Transverse colon (tissue), 4 donors: Measurements from ENCODE around the gene MUCL3. TPM values are rescaled to one million over a fixed set of nuclear protein-coding genes. Genes with fewer than 3 reads are reported as not detected.
A peak's percentile ranks its signal among the peaks of the same experiment; 100 is the strongest.

Experiments used
- DNase-seq: peaks from one replicate; pipeline ENCODE4 v3.0.0-alpha.2; 2019
- H3K27ac ChIP-seq, 4 donors: fragments of 200-600 bp; sonication (generic); 2 replicates each; pipeline ENCODE4 v1.5.1; 2016 to 2018; ENCODE audit warnings: inconsistent platforms in 4 of 4
- H3K27me3 ChIP-seq: fragments of 200-600 bp; sonication (generic); 2 replicates; pipeline ENCODE4 v1.5.1; 2017; ENCODE audit warnings: inconsistent platforms
- H3K36me3 ChIP-seq, 4 donors: fragments of 200-600 bp; sonication (generic); 2 replicates each; pipeline ENCODE4 v1.5.1; 2017 to 2019; ENCODE audit warnings: inconsistent platforms in 4 of 4
- H3K4me1 ChIP-seq, 4 donors: fragments of 200-600 bp; sonication (generic); 2 replicates each; pipeline ENCODE4 v1.5.1; 2017 to 2020; ENCODE audit warnings: inconsistent platforms in 4 of 4
- H3K4me3 ChIP-seq, 4 donors: fragments of 200-600 bp; sonication (generic); 1 replicate in 1 of 4; 2 replicates in 3 of 4; pipeline versions ENCODE4 v1.5.1 to v1.6.1; 2017 to 2019; ENCODE audit warnings: inconsistent platforms in 4 of 4
- H3K9me3 ChIP-seq, 2 donors: fragments of 200-600 bp; sonication (generic); 2 replicates each; pipeline ENCODE4 v1.5.1; 2017 to 2019; ENCODE audit warnings: inconsistent platforms in 2 of 2
- CTCF ChIP-seq, 5 experiments: fragments of 200-600 bp in 3 of 5; fragments of 450-650 bp in 2 of 5; sonication (generic) in 3 of 5; IDR thresholded peaks; 1 replicate in 2 of 5; 2 replicates in 3 of 5; pipeline ENCODE4 v1.5.1; 2016 to 2017; ENCODE audit warnings: antibody characterized with exemption in 5 of 5, inconsistent platforms in 3 of 5, mild to moderate bottlenecking in 2 of 5, moderate library complexity in 1 of 5
- EP300 ChIP-seq: sonication (generic); formaldehyde crosslinking; IDR thresholded peaks from one replicate; pipeline ENCODE4 v1.6.1; 2017; ENCODE audit warnings: antibody characterized with exemption, low read depth
- POLR2A ChIP-seq: fragments of 450-650 bp; IDR thresholded peaks from one replicate; pipeline ENCODE4 v1.6.1; 2016; ENCODE audit warnings: antibody characterized with exemption, mild to moderate bottlenecking, moderate library complexity
- POLR2AphosphoS5 ChIP-seq, 3 donors: sonication (generic); formaldehyde crosslinking; IDR thresholded peaks; one replicate each; pipeline ENCODE4 v1.6.1; 2016; ENCODE audit warnings: antibody characterized with exemption in 3 of 3
- WGBS, 2 donors: methylation state at CpG; one replicate each; pipeline ENCODE4 v1.1.5; 2018; ENCODE audit warnings: low coverage in 1 of 2; 5-methylcytosine and 5-hydroxymethylcytosine counted together
- in situ Hi-C, 4 donors: fragments of 200-750 bp; cut with MboI; loops; one replicate each; pipeline versions ENCODE4 v1.15.0 to v1.15.1; 2017; ENCODE audit warnings: low sequenced_read_pairs in 3 of 4, low pct_ligation_motif_present in 1 of 4, low pct_unique_long_range_greater_than_20kb in 1 of 4
- intact Hi-C: fragments of 100-400 bp; cut with DNase I; formaldehyde crosslinking; loops from one replicate; pipeline ENCODE4 v1.15.1; 2023; ENCODE audit warnings: low total_unique reads
- total RNA-seq, 4 donors: library from RNA; depleted of rRNA; stranded (reverse); fragments of >200 nt; gene quantifications; one replicate each; pipeline ENCODE4 v1.1.0, GENCODE V29; 2016

The MUCL3 gene
- total RNA-seq, 4 donors from 2014 or later, result 0.16 to 0.41 TPM; not detected in 2

GRCh38 chr6:30914076-30914853, 26.5 kb upstream of the MUCL3 start, which contains the start of gene VARS2:
Gene VARS2 (plus strand): TSS chr6:30914238. CDS start chr6:30914837, 599 bp downstream.
- intact Hi-C loops, result no loop called here
- Histone ChIP-seq H3K36me3 (peaks cover 0 to 12% (median 0%) of the 10 kb centered on the region in 4 donors), H3K4me3 (peak within 1 kb of the TSS; percentile 44 to 74 (median 57)), H3K4me1 (peaks cover 9 to 26% (median 18%) of the 10 kb centered on the region in 4 donors), H3K27ac (peak within 1 kb of the TSS; percentile 92 to 94 (median 94)), H3K9me3 (no peaks in the 10 kb centered on the region), H3K27me3 (no peaks in the 10 kb centered on the region)
- peak; percentile 95 for DNase-seq
- WGBS, 2 donors, result 0 to 7% methylated on average over 1 to 15 of the region's 52 CpGs
- in situ Hi-C loops, result loop anchor here in 1 of 4 donors (10.0 kb wide), 1 partner anchor 161 kb away; no protein-coding TSS in a partner anchor
- TF ChIP-seq POLR2AphosphoS5 (IDR thresholded peaks at IDR 0.05) (peak; percentile 84 to 94 (median 93)), EP300 (no peak), CTCF (IDR thresholded peaks at IDR 0.05) (peak; percentile 14 to 53 (median 30)), POLR2A (peak; percentile 89)

- H3K36me3 ChIP-seq, result peaks cover 0 to 9% (median under 1%) of the 10 kb centered on the region in 4 donors
Observed at GRCh38 chr6:30914854-30915590, 25.8 kb upstream of the MUCL3 start.

DNA sequence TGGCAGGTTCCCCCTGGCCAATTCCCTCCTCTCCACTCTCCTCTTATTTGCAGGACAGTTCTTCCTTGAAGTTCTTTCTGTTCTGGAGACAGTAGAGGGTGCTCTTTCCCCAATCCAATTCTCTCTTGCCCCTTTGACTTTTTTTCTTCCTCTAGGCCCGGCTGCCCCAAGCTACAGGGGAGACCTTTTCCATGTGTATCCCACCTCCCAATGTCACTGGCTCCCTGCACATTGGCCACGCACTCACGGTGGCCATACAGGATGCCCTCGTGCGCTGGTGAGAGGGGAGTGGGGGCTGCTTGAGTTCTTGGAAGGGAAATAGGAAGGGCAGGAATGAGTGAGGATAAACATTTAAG, 25.2 kb upstream of the MUCL3 start:
- TF ChIP-seq POLR2AphosphoS5 (IDR thresholded peaks at IDR 0.05) (no peak), CTCF (IDR thresholded peaks at IDR 0.05) (peak; percentile 55 to 72 (median 56))
- peaks cover 9 to 24% (median 17%) of the 10 kb centered on the region in 4 donors for H3K4me1 ChIP-seq
- WGBS, 2 donors, result 33% methylated on average over 5 of the region's 5 CpGs; no CpG with 5 or more reads in 1 of the 2 donors
- H3K9me3 ChIP-seq, result no peaks in the 10 kb centered on the region
- intact Hi-C loops, result loop anchor here (5.0 kb wide), 1 partner anchor 152 kb away; no protein-coding TSS in a partner anchor
- in situ Hi-C loops, result loop anchor here in 3 of 4 donors (5.0 to 10.0 kb wide), 2 partner anchors 159 to 162 kb away; no protein-coding TSS in a partner anchor
- peak overlapping the region; percentile 92 to 94 (median 94) for H3K27ac ChIP-seq
- H3K4me3 ChIP-seq, result no peak overlapping the region
- H3K27me3 ChIP-seq, result no peaks in the 10 kb centered on the region
- DNase-seq, result no peak
- peaks cover 0 to 15% (median 3%) of the 10 kb centered on the region in 4 donors for H3K36me3 ChIP-seq

More at GRCh38 chr6:30914854-30915590, 25.8 kb upstream of the MUCL3 start:
- 26 to 43% methylated on average over 6 to 17 of the region's 17 CpGs for WGBS, 2 donors
- intact Hi-C loops, result loop anchor here (5.0 kb wide), 1 partner anchor 152 kb away; no protein-coding TSS in a partner anchor
- Histone ChIP-seq H3K4me1 (peaks cover 9 to 24% (median 17%) of the 10 kb centered on the region in 4 donors), H3K9me3 (no peaks in the 10 kb centered on the region), H3K27me3 (no peaks in the 10 kb centered on the region), H3K27ac (peak overlapping the region; percentile 92 to 94 (median 94)), H3K4me3 (peak overlapping the region; percentile 44 to 74 (median 57))
- no peak for TF ChIP-seq POLR2AphosphoS5 (IDR thresholded peaks at IDR 0.05)
- TF ChIP-seq POLR2A, result no peak
- no peak for TF ChIP-seq EP300
- TF ChIP-seq CTCF (IDR thresholded peaks at IDR 0.05), result no peak
- DNase-seq, result no peak
- in situ Hi-C loops, result loop anchor here in 3 of 4 donors (5.0 to 10.0 kb wide), 2 partner anchors 160 to 162 kb away; no protein-coding TSS in a partner anchor
